Natural killer cell (primary cell): ENCODE data around the gene NOTUM. TPM values are rescaled to one million over a fixed set of nuclear protein-coding genes. Genes with fewer than 3 reads are reported as not detected.
A peak's percentile ranks its signal among the peaks of the same experiment; 100 is the strongest.

Source experiments
- ATAC-seq, 3 donors: fragments of 150-1000 bp in 2 of 3; fragments of 200-7000 bp in 1 of 3; cut with Tn5 transposase; 1 replicate in 1 of 3; 2 replicates in 2 of 3; pipeline ENCODE4 v1.10.0; 2021; ENCODE audit warnings: mild to moderate bottlenecking in 2 of 3, moderate library complexity in 2 of 3
- DNase-seq, 2 donors: peaks; one replicate each; pipeline versions ENCODE4 v3.0.0 to v3.0.0-alpha.2; 2013 to 2021; ENCODE audit warnings: mixed read lengths in 1 of 2
- H3K27ac ChIP-seq: one replicate; pipeline ENCODE4 v1.5.1; 2013; ENCODE audit warnings: mild to moderate bottlenecking, low read length
- H3K27me3 ChIP-seq: one replicate; pipeline ENCODE4 v1.6.1; 2013; ENCODE audit warnings: low read length; ENCODE audit not compliant: control insufficient read depth, insufficient read depth
- H3K36me3 ChIP-seq: one replicate; pipeline ENCODE4 v1.6.1; 2013; ENCODE audit warnings: low read length; ENCODE audit not compliant: control insufficient read depth, insufficient read depth
- H3K4me1 ChIP-seq: one replicate; pipeline ENCODE4 v1.6.1; 2013; ENCODE audit warnings: low read length; ENCODE audit not compliant: control insufficient read depth, insufficient read depth
- H3K4me3 ChIP-seq: one replicate; pipeline ENCODE4 v1.5.1; 2013; ENCODE audit warnings: low read length
- H3K9me3 ChIP-seq: one replicate; pipeline ENCODE4 v1.6.1; 2013; ENCODE audit warnings: low read length; ENCODE audit not compliant: control insufficient read depth, insufficient read depth
- H3K27ac Mint-ChIP-seq, 2 donors: one replicate each; pipeline ENCODE4 v1.8.0; 2022; ENCODE audit warnings: mild to moderate bottlenecking in 2 of 2, mixed read lengths in 2 of 2, moderate library complexity in 1 of 2
- H3K27me3 Mint-ChIP-seq, 2 donors: one replicate each; pipeline ENCODE4 v1.8.0; 2022; ENCODE audit warnings: low read depth in 2 of 2, mixed read lengths in 2 of 2
- H3K36me3 Mint-ChIP-seq: one replicate; pipeline ENCODE4 v1.8.0; 2022; ENCODE audit warnings: mixed read lengths
- H3K4me1 Mint-ChIP-seq, 2 donors: one replicate each; pipeline ENCODE4 v1.8.0; 2022; ENCODE audit warnings: mixed read lengths in 2 of 2
- H3K4me3 Mint-ChIP-seq: one replicate; pipeline ENCODE4 v1.8.0; 2022; ENCODE audit warnings: mild to moderate bottlenecking, moderate library complexity, mixed read lengths
- H3K9me3 Mint-ChIP-seq, 2 donors: one replicate each; pipeline ENCODE4 v1.8.0; 2022; ENCODE audit warnings: mixed read lengths in 2 of 2
- CTCF ChIP-seq: fragments of 200-600 bp; IDR thresholded peaks from one replicate; pipeline ENCODE4 v1.8.0; 2022; ENCODE audit warnings: antibody characterized with exemption
- WGBS: methylation state at CpG from one replicate; pipeline ENCODE4 v1.1.7; 2013; ENCODE audit warnings: missing lambda C conversion rate; ENCODE audit not compliant: insufficient coverage; 5-methylcytosine and 5-hydroxymethylcytosine counted together
- intact Hi-C: fragments of 100-400 bp; cut with micrococcal nuclease; formaldehyde crosslinking; loops from one replicate; pipeline ENCODE4 v1.14.2; 2022
- total RNA-seq, 4 donors: library from RNA; stranded (reverse); fragments of 120-200 nt in 1 of 4; gene quantifications; one replicate each; pipeline versions ENCODE4 v1.2.3 to v1.2.4, GENCODE V29; 2013 to 2022

Gene NOTUM
- total RNA-seq, 3 donors from 2014 or later (not counting 1 experiment from before 2014, with no cell fraction given) = not detected

GRCh38 chr17:81929253-81930141 is 31.5 kb downstream of the NOTUM start:
- no peak for DNase-seq
- no peak for ATAC-seq
- H3K9me3 Mint-ChIP-seq = no peaks in the 10 kb centered on the region
- H3K4me3 Mint-ChIP-seq = peak overlapping the region; percentile 28
- no peaks in the 10 kb centered on the region for H3K36me3 Mint-ChIP-seq
- WGBS = 94% methylated on average over 31 of the region's 31 CpGs
- Histone ChIP-seq H3K9me3 (no peaks in the 10 kb centered on the region), H3K4me1 (peaks cover 31% of the 10 kb centered on the region), H3K27me3 (peaks cover 13% of the 10 kb centered on the region), H3K36me3 (no peaks in the 10 kb centered on the region), H3K27ac (no peak overlapping the region), H3K4me3 (no peak overlapping the region)
- peak overlapping the region in 1 of 2 donors; percentile 70 for H3K27ac Mint-ChIP-seq
- peaks cover 5 to 10% of the 10 kb centered on the region in 2 donors for H3K4me1 Mint-ChIP-seq
- no peak for TF ChIP-seq CTCF
- peaks cover 0 to 17% of the 10 kb centered on the region in 2 donors for H3K27me3 Mint-ChIP-seq
- intact Hi-C loops = no loop called here

- peaks cover 0 to 17% of the 10 kb centered on the region in 2 donors for H3K27me3 Mint-ChIP-seq
- peak overlapping the region; percentile 20 for H3K4me3 ChIP-seq
- peak overlapping the region; percentile 69 to 70 for H3K27ac Mint-ChIP-seq
- 24% methylated on average over 44 of the region's 44 CpGs for WGBS
- intact Hi-C loops = no loop called here
- no peak for ATAC-seq
- DNase-seq = peak in 1 of 2 donors; percentile 37
- peaks cover 5 to 15% of the 10 kb centered on the region in 2 donors for H3K4me1 Mint-ChIP-seq
- no peaks in the 10 kb centered on the region for H3K9me3 ChIP-seq
- H3K36me3 ChIP-seq = no peaks in the 10 kb centered on the region
- no peaks in the 10 kb centered on the region for H3K9me3 Mint-ChIP-seq
- no peak overlapping the region for H3K27ac ChIP-seq
- peaks cover 39% of the 10 kb centered on the region for H3K4me1 ChIP-seq
- no peaks in the 10 kb centered on the region for H3K36me3 Mint-ChIP-seq
- H3K27me3 ChIP-seq = peaks cover 13% of the 10 kb centered on the region
- TF ChIP-seq CTCF = no peak
- peak overlapping the region; percentile 40 for H3K4me3 Mint-ChIP-seq
Measured at GRCh38 chr17:81928544-81929252, 32.3 kb downstream of the NOTUM start.

- peak within 1 kb of the TSS; percentile 47 for H3K4me3 ChIP-seq
- Mint-ChIP-seq H3K27ac (peak within 1 kb of the TSS; percentile 69 to 79), H3K4me3 (peak within 1 kb of the TSS; percentile 79), H3K9me3 (no peaks in the 10 kb centered on the region), H3K4me1 (peaks cover 5 to 21% of the 10 kb centered on the region in 2 donors), H3K36me3 (no peaks in the 10 kb centered on the region), H3K27me3 (peaks cover 0 to 20% of the 10 kb centered on the region in 2 donors)
- H3K27ac ChIP-seq = peak within 1 kb of the TSS; percentile 57
- peak; percentile 71 to 82 (median 81) for ATAC-seq
- no peaks in the 10 kb centered on the region for H3K36me3 ChIP-seq
- peak; percentile 92 to 96 for DNase-seq
- WGBS = under 1% methylated on average over 95 of the region's 98 CpGs
- H3K9me3 ChIP-seq = no peaks in the 10 kb centered on the region
- peaks cover 13% of the 10 kb centered on the region for H3K27me3 ChIP-seq
- intact Hi-C loops = no loop called here
- peak; percentile 45 for TF ChIP-seq CTCF
- H3K4me1 ChIP-seq = peaks cover 44% of the 10 kb centered on the region
Measured at GRCh38 chr17:81927653-81928543, 33.1 kb downstream of the NOTUM start, which contains the start of gene MAFG. Gene MAFG, minus strand, starts transcription at chr17:81927735. Its CDS starts 4,550 bp downstream, at chr17:81923185.
